Large intestine (tissue), 3 donors: ENCODE results near the gene HAND1. TPM values are rescaled to one million over a fixed set of nuclear protein-coding genes. Genes with fewer than 3 reads are reported as not detected.

Experiments used
- DNase-seq, 2 donors: peaks; one replicate each; pipeline versions ENCODE4 v3.0.0 to v3.0.0-alpha.2; 2013
- H3K27ac ChIP-seq: one replicate; pipeline ENCODE4 v1.5.1; 2013; ENCODE audit warnings: low read length
- H3K27me3 ChIP-seq: 2 replicates; pipeline ENCODE4 v1.6.1; 2013; ENCODE audit warnings: low read length; ENCODE audit not compliant: control insufficient read depth, insufficient read depth
- H3K36me3 ChIP-seq: 2 replicates; pipeline ENCODE4 v1.6.1; 2013; ENCODE audit warnings: low read length; ENCODE audit not compliant: control insufficient read depth, insufficient read depth
- H3K4me1 ChIP-seq: one replicate; pipeline ENCODE4 v1.6.1; 2013; ENCODE audit warnings: low read length; ENCODE audit not compliant: control insufficient read depth, insufficient read depth
- H3K4me3 ChIP-seq: one replicate; pipeline ENCODE4 v1.5.1; 2013; ENCODE audit warnings: low read length
- H3K9me3 ChIP-seq: one replicate; pipeline ENCODE4 v1.6.1; 2013; ENCODE audit warnings: mild to moderate bottlenecking, low read depth, low read length, moderate library complexity; ENCODE audit not compliant: control insufficient read depth
- WGBS: methylation state at CpG from one replicate; pipeline ENCODE4 v1.1.5; 2013; ENCODE audit warnings: low lambda C conversion rate; ENCODE audit not compliant: insufficient coverage; 5-methylcytosine and 5-hydroxymethylcytosine counted together
- polyA plus RNA-seq: library from polyadenylated mRNA; unstranded; fragments of 120-200 nt; gene quantifications from one replicate; pipeline ENCODE4 v1.2.1, GENCODE V29; 2013

HAND1 gene
- polyA plus RNA-seq, 1 donor, result 7.8 TPM

DNA sequence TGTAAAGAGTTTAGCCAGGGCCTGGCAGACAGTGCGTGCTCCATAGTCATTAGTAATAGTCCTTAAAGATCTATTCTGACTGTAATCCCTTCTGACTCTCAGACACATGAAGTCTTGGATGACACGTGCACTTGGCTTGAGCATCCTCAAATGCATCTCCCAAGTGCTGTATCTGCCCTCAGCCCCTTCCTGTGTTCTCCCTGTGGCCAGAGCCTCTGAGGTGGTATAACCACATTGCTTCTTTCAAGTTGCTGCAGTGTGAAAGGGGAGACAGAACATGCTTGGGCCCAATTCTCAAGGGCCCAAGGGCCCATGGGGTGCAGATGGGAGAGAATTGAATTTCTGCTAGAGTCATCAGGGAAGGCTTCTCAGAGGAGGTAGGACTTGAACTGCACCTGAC is 30.1 kb upstream of the HAND1 start:
- H3K4me3 ChIP-seq, result no peak overlapping the region
- H3K27ac ChIP-seq, result no peak overlapping the region
- no peaks in the 10 kb centered on the region for H3K9me3 ChIP-seq
- H3K4me1 ChIP-seq, result no peaks in the 10 kb centered on the region
- H3K27me3 ChIP-seq, result peaks cover 22% of the 10 kb centered on the region
- no peak for DNase-seq
- no CpG with 5 or more reads among the region's 2 CpGs for WGBS
- H3K36me3 ChIP-seq, result no peaks in the 10 kb centered on the region

DNA sequence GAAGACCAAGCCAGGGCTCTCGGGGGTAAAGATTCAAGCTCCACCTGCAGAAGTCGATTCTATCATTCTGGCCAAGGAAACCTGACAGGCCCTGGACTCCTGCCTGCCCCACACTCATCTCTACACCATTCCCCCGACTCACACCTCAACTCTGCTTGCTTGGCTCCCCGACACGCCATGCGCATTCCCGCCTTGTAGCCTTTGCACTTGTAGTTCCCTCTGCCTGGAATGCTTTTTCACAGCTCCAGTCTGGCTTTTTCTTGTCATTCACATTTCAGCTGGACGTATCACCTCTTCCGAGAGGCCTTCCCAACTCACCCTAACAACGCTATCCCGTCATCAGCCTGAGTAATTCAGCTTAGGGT is 28.7 kb upstream of the HAND1 start:
- Histone ChIP-seq H3K27me3 (peaks cover 24% of the 10 kb centered on the region), H3K9me3 (no peaks in the 10 kb centered on the region)
- DNase-seq, result no peak

DNA sequence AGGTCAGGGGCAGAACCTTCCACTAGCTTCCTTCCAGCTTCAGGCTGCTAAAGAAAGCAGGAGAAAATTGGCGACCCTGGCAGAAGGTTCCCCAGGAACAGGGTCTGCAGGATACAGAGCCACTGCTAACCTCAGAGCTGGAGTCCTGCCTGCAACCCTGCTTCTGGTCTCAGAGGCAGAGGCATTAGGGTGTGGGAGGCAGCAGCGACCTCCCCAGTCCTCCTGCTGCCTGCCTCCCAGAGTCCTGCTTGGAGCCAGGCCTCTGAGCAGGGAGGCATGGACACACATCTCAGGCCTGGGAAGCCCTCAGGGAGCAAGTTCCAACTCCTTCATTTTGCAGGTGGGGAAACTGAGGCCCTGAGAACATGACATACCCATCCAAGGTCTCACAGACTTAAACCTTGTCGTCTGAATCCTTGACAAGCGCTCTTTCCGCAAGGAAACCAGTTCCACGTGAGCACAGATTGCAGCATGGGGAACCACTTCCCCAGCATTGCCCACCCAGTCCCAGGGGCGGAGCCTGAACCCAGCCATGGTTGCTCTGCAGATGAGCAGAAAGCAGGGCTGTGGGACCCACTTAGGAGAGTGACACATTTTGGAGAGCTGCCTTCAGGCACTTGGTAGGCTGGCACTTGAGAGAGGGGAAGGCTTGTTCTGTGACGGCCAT is 28.2 kb upstream of the HAND1 start:
- WGBS, result no CpG with 5 or more reads among the region's 8 CpGs
- Histone ChIP-seq H3K4me3 (no peak overlapping the region), H3K9me3 (no peaks in the 10 kb centered on the region), H3K4me1 (no peaks in the 10 kb centered on the region), H3K27ac (no peak overlapping the region), H3K36me3 (no peaks in the 10 kb centered on the region), H3K27me3 (peaks cover 24% of the 10 kb centered on the region)
- no peak for DNase-seq

More for the DNA sequence above, 28.7 kb upstream of the HAND1 start:
- WGBS, result 90% methylated on average over 2 of the region's 11 CpGs
- Histone ChIP-seq H3K36me3 (no peaks in the 10 kb centered on the region), H3K4me3 (no peak overlapping the region), H3K27ac (no peak overlapping the region), H3K4me1 (no peaks in the 10 kb centered on the region)

DNA sequence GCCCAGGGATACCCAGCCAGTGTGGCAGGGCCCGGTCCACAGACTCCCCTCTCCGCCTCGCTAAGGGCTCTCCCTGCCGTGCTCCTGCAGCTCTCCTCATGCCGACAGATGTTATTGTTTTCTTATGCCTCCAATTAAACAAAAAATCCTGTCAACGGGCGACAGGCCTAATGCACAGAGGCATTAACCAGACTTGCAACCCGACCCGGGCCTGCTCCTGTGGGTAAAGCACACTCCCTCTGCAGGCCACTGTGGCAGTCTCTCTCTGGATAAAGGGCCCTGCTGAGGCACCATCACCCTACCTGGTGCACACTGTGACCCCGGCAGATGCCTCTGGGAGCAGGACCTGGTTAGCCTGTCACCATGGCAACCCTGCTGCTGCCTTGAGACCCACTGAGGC is 27.5 kb upstream of the HAND1 start:
- no peaks in the 10 kb centered on the region for H3K4me1 ChIP-seq
- WGBS, result no CpG with 5 or more reads among the region's 10 CpGs
- no peaks in the 10 kb centered on the region for H3K9me3 ChIP-seq
- H3K27me3 ChIP-seq, result peaks cover 22% of the 10 kb centered on the region
- H3K4me3 ChIP-seq, result no peak overlapping the region
- DNase-seq, result no peak
- H3K27ac ChIP-seq, result no peak overlapping the region
- H3K36me3 ChIP-seq, result no peaks in the 10 kb centered on the region

DNA sequence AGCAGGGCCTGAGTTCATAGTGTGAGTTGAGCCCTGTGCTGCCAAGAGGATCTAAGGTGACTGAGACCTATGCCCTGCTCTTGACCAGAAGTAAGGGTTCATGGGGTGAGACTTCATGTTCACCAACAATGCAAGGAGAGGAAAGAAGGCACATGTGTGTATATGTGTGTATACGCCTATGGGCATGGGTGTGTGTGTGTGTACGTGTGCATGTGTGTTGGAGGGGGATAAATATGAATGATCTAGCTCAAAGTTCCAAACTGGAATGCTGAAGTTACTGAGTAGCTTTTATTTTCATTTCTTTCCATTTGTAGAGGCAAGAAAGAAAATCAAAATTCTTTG is 25.6 kb upstream of the HAND1 start:
- no peaks in the 10 kb centered on the region for H3K4me1 ChIP-seq
- no CpG with 5 or more reads among the region's 2 CpGs for WGBS
- no peaks in the 10 kb centered on the region for H3K36me3 ChIP-seq
- no peak overlapping the region for H3K27ac ChIP-seq
- H3K4me3 ChIP-seq, result no peak overlapping the region
- DNase-seq, result no peak
- H3K27me3 ChIP-seq, result peaks cover 21% of the 10 kb centered on the region
- no peaks in the 10 kb centered on the region for H3K9me3 ChIP-seq

GRCh38 chr5:154502180-154502579 is 24.2 kb upstream of the HAND1 start:
- Histone ChIP-seq H3K36me3 (no peaks in the 10 kb centered on the region), H3K4me3 (no peak overlapping the region), H3K9me3 (no peaks in the 10 kb centered on the region), H3K27ac (no peak overlapping the region), H3K4me1 (no peaks in the 10 kb centered on the region), H3K27me3 (peaks cover 22% of the 10 kb centered on the region)
- WGBS, result no CpG with 5 or more reads among the region's 1 CpG
- no peak for DNase-seq

- no CpG with 5 or more reads among the region's 2 CpGs for WGBS
Measured at GRCh38 chr5:154501566-154501965, 23.5 kb upstream of the HAND1 start.

GRCh38 chr5:154498994-154499393 is 21.0 kb upstream of the HAND1 start:
- no CpG with 5 or more reads among the region's 2 CpGs for WGBS
- no peaks in the 10 kb centered on the region for H3K36me3 ChIP-seq
- no peaks in the 10 kb centered on the region for H3K4me1 ChIP-seq
- DNase-seq, result no peak
- no peak overlapping the region for H3K4me3 ChIP-seq
- H3K27me3 ChIP-seq, result peaks cover 35% of the 10 kb centered on the region
- no peak overlapping the region for H3K27ac ChIP-seq
- no peaks in the 10 kb centered on the region for H3K9me3 ChIP-seq

More at GRCh38 chr5:154501566-154501965, 23.5 kb upstream of the HAND1 start:
- Histone ChIP-seq H3K27ac (no peak overlapping the region), H3K36me3 (no peaks in the 10 kb centered on the region), H3K4me1 (no peaks in the 10 kb centered on the region), H3K9me3 (no peaks in the 10 kb centered on the region), H3K27me3 (peaks cover 22% of the 10 kb centered on the region), H3K4me3 (no peak overlapping the region)
- DNase-seq, result no peak

DNA sequence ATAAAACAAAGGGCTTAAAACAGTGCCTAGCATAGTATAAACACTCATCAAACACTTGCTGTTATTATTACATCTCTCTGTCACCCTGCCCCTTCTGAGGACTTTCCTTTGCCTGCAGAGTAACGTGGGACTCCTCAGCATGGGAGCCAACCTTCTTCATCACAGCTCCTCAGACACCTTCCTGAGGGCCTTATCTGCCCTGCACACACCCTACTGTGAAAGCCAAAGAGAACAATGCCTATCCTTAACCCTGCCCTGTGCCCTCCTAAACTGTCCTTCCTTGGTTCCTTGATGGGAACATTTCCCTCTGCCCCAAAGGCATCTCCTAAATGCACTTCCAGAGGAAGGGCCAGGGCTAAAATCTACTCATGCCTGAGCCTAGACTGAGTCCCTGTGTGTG is 20.6 kb upstream of the HAND1 start:
- no peaks in the 10 kb centered on the region for H3K36me3 ChIP-seq
- no peak for DNase-seq
- no peaks in the 10 kb centered on the region for H3K9me3 ChIP-seq
- H3K4me1 ChIP-seq, result no peaks in the 10 kb centered on the region
- H3K27me3 ChIP-seq, result peaks cover 38% of the 10 kb centered on the region
- no peak overlapping the region for H3K27ac ChIP-seq
- no peak overlapping the region for H3K4me3 ChIP-seq
- WGBS, result 80% methylated on average over 1 of the region's 1 CpG

GRCh38 chr5:154494036-154494435 is 16.0 kb upstream of the HAND1 start:
- Histone ChIP-seq H3K9me3 (no peaks in the 10 kb centered on the region), H3K4me1 (no peaks in the 10 kb centered on the region), H3K4me3 (no peak overlapping the region), H3K27me3 (peaks cover 46% of the 10 kb centered on the region), H3K36me3 (no peaks in the 10 kb centered on the region), H3K27ac (no peak overlapping the region)
- 87% methylated on average over 3 of the region's 4 CpGs for WGBS
- DNase-seq, result no peak

DNA sequence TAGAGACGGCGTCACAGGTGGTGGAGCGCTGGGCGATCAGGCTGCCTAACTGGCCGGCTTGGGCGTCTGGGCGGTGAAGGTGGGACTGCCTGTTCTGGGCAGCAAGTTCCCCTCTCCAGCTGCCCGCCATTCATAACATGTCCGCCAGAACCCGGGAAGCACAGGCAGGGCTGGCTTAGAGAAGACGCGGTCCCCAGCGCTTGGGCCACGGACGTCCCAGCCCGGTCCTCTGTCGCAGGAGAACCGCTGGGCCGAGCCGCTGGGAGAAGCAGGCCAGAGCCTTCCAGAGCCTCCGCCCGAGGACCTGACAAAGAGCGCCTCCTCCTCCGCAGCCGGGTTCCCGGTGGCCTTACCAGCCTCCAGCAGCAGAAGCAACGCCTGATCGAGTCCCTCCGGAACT is 15.2 kb upstream of the HAND1 start:
- Histone ChIP-seq H3K4me3 (no peak overlapping the region), H3K9me3 (no peaks in the 10 kb centered on the region), H3K4me1 (no peaks in the 10 kb centered on the region), H3K27ac (no peak overlapping the region), H3K27me3 (peaks cover 52% of the 10 kb centered on the region), H3K36me3 (no peaks in the 10 kb centered on the region)
- no peak for DNase-seq
- no CpG with 5 or more reads among the region's 29 CpGs for WGBS
